B cell (primary cell): ENCODE measurements around the gene FARP2. TPM values are rescaled to one million over a fixed set of nuclear protein-coding genes. Genes with fewer than 3 reads are reported as not detected.

ENCODE experiments used
- ATAC-seq: fragments of 200-7000 bp; cut with Tn5 transposase; one replicate; pipeline ENCODE4 v1.10.0; 2021; ENCODE audit warnings: low read depth, mild to moderate bottlenecking, moderate number of reproducible peaks, moderate library complexity
- CTCF ChIA-PET: fragments of 350-600 bp; sonication (Branson Sonifier 250); formaldehyde crosslinking; loops from one replicate; lab custom pipeline; 2021; ENCODE audit warnings: antibody characterized with exemption, inconsistent platforms; lab: Charles Lee
- POLR2A ChIA-PET: fragments of 350-600 bp; sonication (Branson Sonifier 250); formaldehyde crosslinking; loops from one replicate; lab custom pipeline; 2021; ENCODE audit warnings: antibody characterized with exemption; lab: Charles Lee
- DNase-seq: peaks from one replicate; pipeline ENCODE4 v3.0.0; 2013
- H2AFZ ChIP-seq: 2 replicates; pipeline ENCODE4 v1.6.1; 2012; ENCODE audit warnings: mild to moderate bottlenecking, low read depth, low read length; ENCODE audit not compliant: insufficient read depth, poor library complexity, severe bottlenecking
- H3K27ac ChIP-seq, 2 donors: 1 replicate in 1 of 2; 2 replicates in 1 of 2; pipeline ENCODE4 v1.5.1; 2012 to 2013; ENCODE audit warnings: low read length in 2 of 2, mild to moderate bottlenecking in 2 of 2, moderate library complexity in 1 of 2
- H3K27me3 ChIP-seq, 4 experiments: fragments of 200-600 bp in 1 of 4; sonication (generic) in 1 of 4; replicated peaks in 1 of 4; 1 replicate in 2 of 4; 2 replicates in 2 of 4; pipeline versions ENCODE4 v1.6.1 to v1.7.0; 2013 to 2016; ENCODE audit warnings: low read length in 3 of 4, mild to moderate bottlenecking in 2 of 4, mixed read lengths in 1 of 4, moderate library complexity in 1 of 4; ENCODE audit not compliant: insufficient read depth in 4 of 4, control insufficient read depth in 3 of 4; ENCODE audit errors: control extremely low read depth in 1 of 4
- H3K36me3 ChIP-seq, 2 experiments: replicated peaks in 1 of 2; 1 replicate in 1 of 2; 2 replicates in 1 of 2; pipeline versions ENCODE4 v1.6.1 to v1.7.1; 2013; ENCODE audit warnings: low read length in 1 of 2; ENCODE audit not compliant: insufficient read depth in 2 of 2, control insufficient read depth in 1 of 2; ENCODE audit errors: control extremely low read depth in 1 of 2, extremely low read depth in 1 of 2
- H3K4me1 ChIP-seq, 2 donors: fragments of 200-600 bp in 1 of 2; sonication (generic) in 1 of 2; 1 replicate in 1 of 2; 2 replicates in 1 of 2; pipeline versions ENCODE4 v1.5.1 to v1.6.1; 2013 to 2017; ENCODE audit warnings: low read length in 2 of 2; ENCODE audit not compliant: control insufficient read depth in 2 of 2, insufficient read depth in 2 of 2
- H3K4me2 ChIP-seq: replicated peaks from 2 replicates; pipeline ENCODE3; 2012; ENCODE audit warnings: mild to moderate bottlenecking, low read depth, low read length; ENCODE audit not compliant: poor library complexity, severe bottlenecking
- H3K4me3 ChIP-seq, 5 experiments: fragments of 200-600 bp in 1 of 5; sonication (generic) in 1 of 5; 1 replicate in 3 of 5; 2 replicates in 2 of 5; pipeline versions ENCODE4 v1.5.1 to v1.7.0; 2011 to 2016; ENCODE audit warnings: low read length in 4 of 5, mild to moderate bottlenecking in 4 of 5, low read depth in 2 of 5, control low read depth in 1 of 5, moderate library complexity in 1 of 5; ENCODE audit not compliant: insufficient read depth in 1 of 5; ENCODE audit errors: control extremely low read depth in 1 of 5, extremely low read depth in 1 of 5
- H3K79me2 ChIP-seq: fragments of 200-600 bp; sonication (generic); one replicate; pipeline ENCODE4 v1.6.0; 2016; ENCODE audit warnings: low read length; ENCODE audit not compliant: control insufficient read depth, insufficient read depth
- H3K9ac ChIP-seq: fragments of 200-600 bp; sonication (generic); 2 replicates; pipeline ENCODE4 v1.6.1; 2017; ENCODE audit warnings: mild to moderate bottlenecking, low read length, moderate library complexity
- H3K9me3 ChIP-seq, 3 donors: one replicate each; pipeline versions ENCODE4 v1.6.1 to v1.7.1; 2013; ENCODE audit warnings: low read length in 2 of 3; ENCODE audit not compliant: control insufficient read depth in 2 of 3, insufficient read depth in 1 of 3; ENCODE audit errors: control extremely low read depth in 1 of 3
- H4K20me1 ChIP-seq: 2 replicates; pipeline ENCODE4 v1.6.0; 2012; ENCODE audit warnings: mild to moderate bottlenecking, low read length; ENCODE audit not compliant: insufficient read depth, control insufficient read depth, poor library complexity, severe bottlenecking
- H3K27ac Mint-ChIP-seq: one replicate; pipeline ENCODE4 v1.8.0; 2021; ENCODE audit warnings: mixed read lengths
- H3K27me3 Mint-ChIP-seq: one replicate; pipeline ENCODE4 v1.8.0; 2021; ENCODE audit warnings: mixed read lengths
- H3K4me1 Mint-ChIP-seq: one replicate; pipeline ENCODE4 v1.8.0; 2021; ENCODE audit warnings: mixed read lengths
- H3K4me3 Mint-ChIP-seq: one replicate; pipeline ENCODE4 v1.8.0; 2021; ENCODE audit warnings: mixed read lengths
- H3K9me3 Mint-ChIP-seq: one replicate; pipeline ENCODE4 v1.8.0; 2022; ENCODE audit warnings: mixed read lengths; ENCODE audit not compliant: insufficient read depth
- EZH2 ChIP-seq: IDR thresholded peaks from 2 replicates; pipeline ENCODE4 v1.6.1; 2012; ENCODE audit warnings: borderline replicate concordance, low read depth, mild to moderate bottlenecking, moderate library complexity, low read length; ENCODE audit not compliant: insufficient read depth, poor library complexity, severe bottlenecking
- WGBS: methylation state at CpG from one replicate; pipeline ENCODE4 v1.1.5; 2013; ENCODE audit warnings: missing lambda C conversion rate; ENCODE audit not compliant: insufficient coverage; 5-methylcytosine and 5-hydroxymethylcytosine counted together
- intact Hi-C: fragments of 100-400 bp; cut with micrococcal nuclease; formaldehyde crosslinking; loops from one replicate; pipeline ENCODE4 v1.10.0; 2022
- polyA plus RNA-seq: library from polyadenylated mRNA; depleted of rRNA; stranded (reverse); fragments of >200 nt; gene quantifications from 2 replicates; pipeline ENCODE4 v1.2.3, GENCODE V29; 2012
- total RNA-seq, 2 donors: library from RNA; stranded (reverse); fragments of 120-200 nt in 1 of 2; gene quantifications; 1 replicate in 1 of 2; 2 replicates in 1 of 2; pipeline versions ENCODE4 v1.2.3 to v1.2.4, GENCODE V29; 2013 to 2022
- TF ChIP-seq, protein P1 (sequence below): fragments of 200-600 bp; IDR thresholded peaks from one replicate; pipeline ENCODE4 v1.8.0; 2022; ENCODE audit warnings: antibody characterized with exemption, mild to moderate bottlenecking

FARP2 gene
- total and polyA plus RNA-seq, 2 donors (not counting 1 experiment from before 2014, with no cell fraction given) = 37.1 to 114 TPM

DNA sequence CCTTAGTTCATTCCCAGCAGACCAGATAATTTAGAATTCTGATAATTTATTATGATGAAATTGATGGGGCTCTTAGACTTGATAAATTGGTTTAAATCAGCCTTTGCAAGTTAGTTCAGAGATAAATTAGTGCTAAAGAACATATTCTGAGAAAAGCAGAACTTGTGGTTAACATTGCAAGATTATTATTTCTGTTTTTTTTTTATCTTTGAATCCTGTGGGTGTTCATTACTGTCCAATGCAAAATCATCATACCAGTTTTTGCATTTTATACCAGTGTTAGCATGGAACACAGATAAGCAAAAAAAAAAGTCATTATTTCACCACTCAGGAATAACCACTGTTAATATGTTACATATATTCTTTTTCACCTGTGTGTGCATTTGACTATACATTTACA, 31.3 kb upstream of the FARP2 start:
- H3K4me1 ChIP-seq = peaks cover 25 to 27% of the 10 kb centered on the region in 2 donors
- no peaks in the 10 kb centered on the region for H3K27me3 ChIP-seq
- peak; percentile 64 for ATAC-seq
- ChIA-PET CTCF (interaction anchor here (0.6 to 0.8 kb wide), 3 partner anchors 17 to 162 kb away, joined by 3 read pairs; no protein-coding TSS in a partner anchor), POLR2A (interaction anchor here (2.0 kb wide), 1 partner anchor 9 kb away, joined by 8 read pairs; the partner anchor contains the start of genes HDLBP and SEPTIN2)
- intact Hi-C loops = loop anchor here (1.0 kb wide), 1 partner anchor 8 kb away; no protein-coding TSS in a partner anchor
- H3K9me3 ChIP-seq = no peaks in the 10 kb centered on the region
- peaks cover 64% of the 10 kb centered on the region for H4K20me1 ChIP-seq
- peaks cover 89% of the 10 kb centered on the region for H3K79me2 ChIP-seq
- peak; percentile 34 for DNase-seq
- Mint-ChIP-seq H3K4me1 (peaks cover 49% of the 10 kb centered on the region), H3K27ac (no peak overlapping the region), H3K4me3 (peak overlapping the region; percentile 51), H3K9me3 (no peaks in the 10 kb centered on the region), H3K27me3 (no peaks in the 10 kb centered on the region)
- peak overlapping the region in 1 of 5 experiments; percentile 17 for H3K4me3 ChIP-seq
- no peak for TF ChIP-seq EZH2
- TF ChIP-seq, protein P1, sequence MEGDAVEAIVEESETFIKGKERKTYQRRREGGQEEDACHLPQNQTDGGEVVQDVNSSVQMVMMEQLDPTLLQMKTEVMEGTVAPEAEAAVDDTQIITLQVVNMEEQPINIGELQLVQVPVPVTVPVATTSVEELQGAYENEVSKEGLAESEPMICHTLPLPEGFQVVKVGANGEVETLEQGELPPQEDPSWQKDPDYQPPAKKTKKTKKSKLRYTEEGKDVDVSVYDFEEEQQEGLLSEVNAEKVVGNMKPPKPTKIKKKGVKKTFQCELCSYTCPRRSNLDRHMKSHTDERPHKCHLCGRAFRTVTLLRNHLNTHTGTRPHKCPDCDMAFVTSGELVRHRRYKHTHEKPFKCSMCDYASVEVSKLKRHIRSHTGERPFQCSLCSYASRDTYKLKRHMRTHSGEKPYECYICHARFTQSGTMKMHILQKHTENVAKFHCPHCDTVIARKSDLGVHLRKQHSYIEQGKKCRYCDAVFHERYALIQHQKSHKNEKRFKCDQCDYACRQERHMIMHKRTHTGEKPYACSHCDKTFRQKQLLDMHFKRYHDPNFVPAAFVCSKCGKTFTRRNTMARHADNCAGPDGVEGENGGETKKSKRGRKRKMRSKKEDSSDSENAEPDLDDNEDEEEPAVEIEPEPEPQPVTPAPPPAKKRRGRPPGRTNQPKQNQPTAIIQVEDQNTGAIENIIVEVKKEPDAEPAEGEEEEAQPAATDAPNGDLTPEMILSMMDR = no peak
- peaks cover 6 to 29% of the 10 kb centered on the region in 2 experiments for H3K36me3 ChIP-seq
- no peak overlapping the region for H2AFZ ChIP-seq
- H3K4me2 ChIP-seq = peak overlapping the region; percentile 55
- no peak overlapping the region for H3K27ac ChIP-seq
- H3K9ac ChIP-seq = no peak overlapping the region

DNA sequence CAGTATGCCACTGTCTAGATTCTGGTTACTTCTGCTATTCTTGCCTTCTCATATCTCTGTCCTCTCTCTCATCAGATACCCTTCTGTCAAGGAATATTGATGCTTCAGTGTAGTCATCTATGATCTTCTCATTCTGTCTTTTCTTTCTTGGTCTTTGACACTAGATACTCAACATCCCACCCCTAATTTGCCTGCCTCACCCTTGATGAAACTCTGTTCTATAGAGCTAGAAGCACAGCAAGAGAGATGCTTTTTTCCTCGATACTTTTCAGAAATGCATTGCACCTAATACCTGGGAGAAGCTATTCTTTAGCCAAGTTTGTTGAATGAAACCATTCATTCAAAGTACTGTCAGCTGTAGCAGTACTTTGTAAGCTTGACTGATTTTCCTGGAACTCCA, 30.8 kb upstream of the FARP2 start:
- no peaks in the 10 kb centered on the region for H3K27me3 Mint-ChIP-seq
- no peak for TF ChIP-seq EZH2
- TF ChIP-seq, protein P1 = no peak
- peaks cover 44% of the 10 kb centered on the region for H3K4me1 Mint-ChIP-seq
- H3K9ac ChIP-seq = no peak overlapping the region
- peaks cover 67% of the 10 kb centered on the region for H4K20me1 ChIP-seq
- H2AFZ ChIP-seq = no peak overlapping the region
- no peaks in the 10 kb centered on the region for H3K27me3 ChIP-seq
- ATAC-seq = no peak
- peaks cover 89% of the 10 kb centered on the region for H3K79me2 ChIP-seq
- POLR2A ChIA-PET = interaction anchor here (2.0 kb wide), 1 partner anchor 10 kb away, joined by 8 read pairs; the partner anchor contains the start of genes HDLBP and SEPTIN2
- CTCF ChIA-PET = interaction anchor here (0.6 to 0.7 kb wide), 2 partner anchors 16 to 161 kb away, joined by 3 read pairs; no protein-coding TSS in a partner anchor
- H3K9me3 Mint-ChIP-seq = no peaks in the 10 kb centered on the region
- peak overlapping the region; percentile 4 for H3K27ac Mint-ChIP-seq
- peaks cover 25 to 27% of the 10 kb centered on the region in 2 donors for H3K4me1 ChIP-seq
- no peak overlapping the region for H3K4me3 ChIP-seq
- H3K4me2 ChIP-seq = peak overlapping the region; percentile 55
- H3K9me3 ChIP-seq = no peaks in the 10 kb centered on the region
- DNase-seq = no peak
- peak overlapping the region; percentile 2 for H3K4me3 Mint-ChIP-seq
- intact Hi-C loops = no loop called here
- WGBS = no CpG with 5 or more reads among the region's 1 CpG
- peaks cover 9 to 33% of the 10 kb centered on the region in 2 experiments for H3K36me3 ChIP-seq
- no peak overlapping the region for H3K27ac ChIP-seq
